HG03196 (cell line): ENCODE data around the gene DVL2.

Source experiments
- ATAC-seq: cut with Tn5 transposase; IDR thresholded peaks from one replicate; pipeline ENCODE4 v1.9.1; 2021; ENCODE audit not compliant: unreplicated experiment

Gene DVL2

GRCh38 chr17:7176107-7176840, 58.0 kb downstream of the DVL2 start:
- ATAC-seq = no peak
